Measurements from ENCODE around the gene TIMM29.

TIMM29 gene

GRCh38 chr19:10928563-10929401, at the start of gene TIMM29, which contains the start of gene YIPF2:
TIMM29 (plus strand) TSS chr19:10928811; CDS start chr19:10928823, 12 bp downstream.
YIPF2 (minus strand) TSS chr19:10928639; CDS start chr19:10928410, 229 bp downstream.
- peak within 1 kb of the TSS; percentile 68 for H3K4me3 ChIP-seq (ENCODE audit: low read length)
- peak within 1 kb of the TSS; percentile 60 for H2AFZ ChIP-seq (ENCODE audit: low read depth, low read length)
- H3K9me3 ChIP-seq (ENCODE audit: low read length), result no peaks in the 10 kb centered on the region

GRCh38 chr19:10881403-10882107, 47.1 kb upstream of the TIMM29 start:
- H3K36me3 ChIP-seq (ENCODE audit: insufficient read depth, low read length), result no peaks in the 10 kb centered on the region
- no peaks in the 10 kb centered on the region for H3K27me3 ChIP-seq (ENCODE audit: insufficient read depth, low read length)
- H3K4me1 ChIP-seq (ENCODE audit: insufficient read depth, low read length), result peaks cover 59% of the 10 kb centered on the region
- H2AFZ ChIP-seq (ENCODE audit: low read depth, low read length), result no peak overlapping the region
- H3K9me3 ChIP-seq (ENCODE audit: low read length), result no peaks in the 10 kb centered on the region
- H3K4me3 ChIP-seq (ENCODE audit: low read length), result no peak overlapping the region

More at GRCh38 chr19:10928563-10929401, at the start of gene TIMM29, which contains the start of gene YIPF2:
- Histone ChIP-seq H3K36me3 (ENCODE audit: insufficient read depth, low read length) (peaks cover 23% of the 10 kb centered on the region), H3K27me3 (ENCODE audit: insufficient read depth, low read length) (no peaks in the 10 kb centered on the region), H3K4me1 (ENCODE audit: insufficient read depth, low read length) (peaks cover 17% of the 10 kb centered on the region)

DNA sequence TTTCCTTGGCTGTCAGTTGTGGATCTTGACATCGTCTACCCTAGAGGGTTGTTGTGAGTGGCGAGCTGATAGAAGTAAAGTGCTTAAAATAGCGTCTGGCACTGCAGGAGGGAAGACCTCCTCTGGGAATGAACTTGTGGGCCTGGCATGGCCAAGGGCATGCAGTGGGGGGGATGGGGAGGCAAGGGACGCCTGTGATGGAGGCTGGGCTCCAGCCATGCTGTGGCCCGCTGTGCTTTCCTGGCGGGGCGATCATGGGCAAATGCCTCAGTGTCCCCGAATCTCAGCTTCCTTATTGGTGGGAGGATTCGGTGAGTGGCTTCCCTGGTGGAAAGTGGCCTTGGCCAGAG, 46.5 kb upstream of the TIMM29 start:
- Histone ChIP-seq H2AFZ (ENCODE audit: low read depth, low read length) (no peak overlapping the region), H3K4me1 (ENCODE audit: insufficient read depth, low read length) (peaks cover 59% of the 10 kb centered on the region), H3K36me3 (ENCODE audit: insufficient read depth, low read length) (no peaks in the 10 kb centered on the region), H3K9me3 (ENCODE audit: low read length) (no peaks in the 10 kb centered on the region), H3K27me3 (ENCODE audit: insufficient read depth, low read length) (no peaks in the 10 kb centered on the region), H3K4me3 (ENCODE audit: low read length) (no peak overlapping the region)

- Histone ChIP-seq H2AFZ (ENCODE audit: low read depth, low read length) (no peak overlapping the region), H3K27me3 (ENCODE audit: insufficient read depth, low read length) (no peaks in the 10 kb centered on the region), H3K4me3 (ENCODE audit: low read length) (no peak overlapping the region), H3K4me1 (ENCODE audit: insufficient read depth, low read length) (peaks cover 80% of the 10 kb centered on the region), H3K36me3 (ENCODE audit: insufficient read depth, low read length) (no peaks in the 10 kb centered on the region), H3K9me3 (ENCODE audit: low read length) (no peaks in the 10 kb centered on the region)
Observed at GRCh38 chr19:10884274-10884673, 44.3 kb upstream of the TIMM29 start.

GRCh38 chr19:10885201-10886169, 43.1 kb upstream of the TIMM29 start:
- Histone ChIP-seq H2AFZ (ENCODE audit: low read depth, low read length) (no peak overlapping the region), H3K36me3 (ENCODE audit: insufficient read depth, low read length) (no peaks in the 10 kb centered on the region), H3K9me3 (ENCODE audit: low read length) (no peaks in the 10 kb centered on the region), H3K4me3 (ENCODE audit: low read length) (no peak overlapping the region), H3K27me3 (ENCODE audit: insufficient read depth, low read length) (no peaks in the 10 kb centered on the region), H3K4me1 (ENCODE audit: insufficient read depth, low read length) (peaks cover 72% of the 10 kb centered on the region)

DNA sequence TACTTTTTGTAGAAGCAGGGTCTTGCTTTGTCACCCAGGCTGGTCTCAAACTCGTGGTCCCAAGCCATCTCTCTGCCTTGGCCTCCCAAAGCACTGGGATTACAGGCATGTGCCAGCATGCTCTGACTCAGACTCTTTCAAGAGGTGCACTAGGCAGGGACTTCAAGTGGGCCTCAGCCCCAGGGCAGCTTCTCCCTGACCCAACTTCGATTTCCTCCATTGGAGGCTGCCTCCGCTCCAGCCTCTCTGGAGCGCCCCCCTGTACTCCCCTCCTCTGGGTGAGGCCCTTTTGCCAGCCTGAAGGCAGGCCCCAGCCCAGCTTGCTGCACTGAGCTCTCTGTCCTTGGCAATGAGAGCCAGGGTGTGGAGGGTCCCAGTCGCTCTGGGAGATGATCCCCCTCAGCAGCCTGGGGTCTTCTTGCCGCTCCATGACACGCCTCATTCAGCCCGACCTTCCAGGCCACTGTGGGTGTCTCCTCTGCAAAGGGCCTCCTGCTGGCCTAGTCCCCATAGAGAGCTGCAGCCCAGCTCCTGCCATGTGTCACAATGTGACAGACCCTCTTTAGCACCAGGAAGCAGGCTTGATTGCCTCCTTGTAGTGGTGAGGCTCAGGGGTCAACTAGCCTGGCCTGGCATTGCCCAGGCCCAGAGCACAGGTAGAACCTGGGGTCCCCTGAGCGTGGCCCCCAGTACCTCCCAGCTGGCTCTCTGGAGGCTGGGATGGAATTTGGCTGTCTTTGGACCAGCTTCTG, 40.8 kb upstream of the TIMM29 start:
- Histone ChIP-seq H3K36me3 (ENCODE audit: insufficient read depth, low read length) (no peaks in the 10 kb centered on the region), H3K27me3 (ENCODE audit: insufficient read depth, low read length) (no peaks in the 10 kb centered on the region), H3K4me3 (ENCODE audit: low read length) (no peak overlapping the region), H2AFZ (ENCODE audit: low read depth, low read length) (no peak overlapping the region), H3K9me3 (ENCODE audit: low read length) (no peaks in the 10 kb centered on the region), H3K4me1 (ENCODE audit: insufficient read depth, low read length) (peaks cover 69% of the 10 kb centered on the region)

- no peak overlapping the region for H2AFZ ChIP-seq (ENCODE audit: low read depth, low read length)
- H3K27me3 ChIP-seq (ENCODE audit: insufficient read depth, low read length), result no peaks in the 10 kb centered on the region
- H3K36me3 ChIP-seq (ENCODE audit: insufficient read depth, low read length), result no peaks in the 10 kb centered on the region
- H3K4me1 ChIP-seq (ENCODE audit: insufficient read depth, low read length), result peaks cover 63% of the 10 kb centered on the region
- H3K9me3 ChIP-seq (ENCODE audit: low read length), result no peaks in the 10 kb centered on the region
- no peak overlapping the region for H3K4me3 ChIP-seq (ENCODE audit: low read length)
Observed at GRCh38 chr19:10888421-10888866, 40.2 kb upstream of the TIMM29 start.

DNA sequence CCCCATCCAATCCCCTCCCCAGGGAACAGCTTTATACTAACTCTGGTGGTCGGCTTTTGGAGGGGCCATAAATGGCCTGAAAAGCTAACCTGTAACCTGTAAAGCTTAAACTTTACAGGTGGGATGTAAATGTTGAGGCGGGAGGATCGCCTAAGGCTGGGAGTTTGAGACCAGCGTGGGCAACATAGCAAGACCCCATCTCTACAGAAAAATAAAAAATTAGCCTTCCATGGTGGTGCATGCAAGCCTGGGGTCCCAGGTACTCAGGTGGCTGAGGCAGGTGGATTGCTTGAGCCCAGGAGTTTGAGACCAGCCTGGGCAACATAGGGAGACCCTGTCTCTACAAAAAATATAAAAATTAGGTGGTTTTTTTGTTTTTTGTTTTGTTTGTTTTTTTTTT, 38.7 kb upstream of the TIMM29 start:
- H3K4me1 ChIP-seq (ENCODE audit: insufficient read depth, low read length), result peaks cover 63% of the 10 kb centered on the region
- H3K4me3 ChIP-seq (ENCODE audit: low read length), result no peak overlapping the region
- no peak overlapping the region for H2AFZ ChIP-seq (ENCODE audit: low read depth, low read length)
- H3K9me3 ChIP-seq (ENCODE audit: low read length), result no peaks in the 10 kb centered on the region
- peaks cover 5% of the 10 kb centered on the region for H3K36me3 ChIP-seq (ENCODE audit: insufficient read depth, low read length)
- no peaks in the 10 kb centered on the region for H3K27me3 ChIP-seq (ENCODE audit: insufficient read depth, low read length)

DNA sequence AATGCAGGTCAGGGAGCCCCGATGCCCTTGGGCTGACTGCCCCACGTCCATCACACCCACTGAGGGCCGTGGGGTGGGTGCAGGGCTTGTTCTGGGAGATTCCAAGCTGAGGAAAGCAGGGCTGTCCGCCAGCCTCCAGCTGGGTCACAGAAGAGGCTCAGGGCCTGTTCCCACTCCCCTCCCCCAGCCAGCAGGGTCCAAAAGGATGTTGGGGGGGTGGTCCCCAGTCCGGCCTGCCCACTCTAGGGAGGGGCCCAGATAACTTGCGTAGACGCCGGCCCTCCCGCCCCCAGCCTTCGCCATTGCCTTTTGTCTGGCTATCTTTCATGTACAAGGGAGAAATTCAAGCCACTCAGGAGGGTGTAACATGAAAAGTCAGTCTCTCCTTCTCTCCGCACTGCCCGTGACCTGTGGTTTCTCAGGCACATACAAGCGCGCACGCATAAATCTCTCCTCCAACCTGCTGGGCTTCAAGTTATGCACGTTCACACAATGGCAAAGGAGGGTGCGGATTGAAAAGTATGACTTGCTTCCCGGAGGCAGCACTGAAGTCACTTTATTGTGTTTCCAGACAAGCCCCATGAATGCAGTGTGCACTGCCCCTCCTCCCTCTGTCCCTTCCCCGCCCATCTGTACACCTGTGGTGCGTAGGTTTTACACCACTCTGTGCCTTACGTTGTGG, 37.1 kb upstream of the TIMM29 start:
- Histone ChIP-seq H3K4me1 (ENCODE audit: insufficient read depth, low read length) (peaks cover 53% of the 10 kb centered on the region), H3K9me3 (ENCODE audit: low read length) (no peaks in the 10 kb centered on the region), H3K4me3 (ENCODE audit: low read length) (peak overlapping the region; percentile 9), H2AFZ (ENCODE audit: low read depth, low read length) (peak overlapping the region; percentile 7), H3K27me3 (ENCODE audit: insufficient read depth, low read length) (no peaks in the 10 kb centered on the region), H3K36me3 (ENCODE audit: insufficient read depth, low read length) (peaks cover 5% of the 10 kb centered on the region)

GRCh38 chr19:10892256-10892655, 36.4 kb upstream of the TIMM29 start:
- Histone ChIP-seq H2AFZ (ENCODE audit: low read depth, low read length) (no peak overlapping the region), H3K9me3 (ENCODE audit: low read length) (no peaks in the 10 kb centered on the region), H3K4me3 (ENCODE audit: low read length) (no peak overlapping the region), H3K4me1 (ENCODE audit: insufficient read depth, low read length) (peaks cover 46% of the 10 kb centered on the region), H3K36me3 (ENCODE audit: insufficient read depth, low read length) (peaks cover 5% of the 10 kb centered on the region), H3K27me3 (ENCODE audit: insufficient read depth, low read length) (no peaks in the 10 kb centered on the region)

- Histone ChIP-seq H3K4me3 (ENCODE audit: low read length) (no peak overlapping the region), H3K9me3 (ENCODE audit: low read length) (no peaks in the 10 kb centered on the region), H3K36me3 (ENCODE audit: insufficient read depth, low read length) (peaks cover 5% of the 10 kb centered on the region), H3K4me1 (ENCODE audit: insufficient read depth, low read length) (peaks cover 27% of the 10 kb centered on the region), H2AFZ (ENCODE audit: low read depth, low read length) (no peak overlapping the region), H3K27me3 (ENCODE audit: insufficient read depth, low read length) (no peaks in the 10 kb centered on the region)
Observed at GRCh38 chr19:10894911-10895213, 33.7 kb upstream of the TIMM29 start.

DNA sequence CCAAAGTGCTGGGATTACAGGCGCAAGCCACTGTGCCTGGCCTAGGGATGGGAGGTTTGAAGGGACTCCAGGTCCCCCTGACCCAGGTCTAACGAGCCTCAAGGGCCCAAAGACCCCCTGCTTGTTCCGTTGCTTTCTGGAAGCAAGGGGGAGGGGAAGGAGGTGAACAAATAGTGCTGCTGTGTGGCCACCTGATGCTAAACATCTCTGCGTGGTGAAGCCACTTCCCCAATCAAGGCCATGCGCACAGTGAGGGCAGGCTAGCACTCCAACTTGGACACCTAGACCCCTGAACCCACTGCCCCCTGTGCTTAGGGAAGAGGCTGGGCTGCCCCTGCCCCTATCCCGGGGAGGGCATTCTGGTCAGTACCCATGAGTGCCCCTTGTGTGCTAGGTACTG, 33.2 kb upstream of the TIMM29 start:
- no peaks in the 10 kb centered on the region for H3K9me3 ChIP-seq (ENCODE audit: low read length)
- peaks cover 5% of the 10 kb centered on the region for H3K36me3 ChIP-seq (ENCODE audit: insufficient read depth, low read length)
- H3K4me3 ChIP-seq (ENCODE audit: low read length), result no peak overlapping the region
- peaks cover 27% of the 10 kb centered on the region for H3K4me1 ChIP-seq (ENCODE audit: insufficient read depth, low read length)
- H3K27me3 ChIP-seq (ENCODE audit: insufficient read depth, low read length), result no peaks in the 10 kb centered on the region
- H2AFZ ChIP-seq (ENCODE audit: low read depth, low read length), result no peak overlapping the region

All from neuron (in vitro differentiated cells).